Measurements from ENCODE around the gene CYP2A13. TPM values are rescaled to one million over a fixed set of nuclear protein-coding genes. Genes with fewer than 3 reads are reported as not detected.

Gene CYP2A13
- total and polyA plus RNA-seq, 9 of the 15 experiments (the other 6 are each of a cell fraction or from before 2014, with no cell fraction given) = not detected

DNA sequence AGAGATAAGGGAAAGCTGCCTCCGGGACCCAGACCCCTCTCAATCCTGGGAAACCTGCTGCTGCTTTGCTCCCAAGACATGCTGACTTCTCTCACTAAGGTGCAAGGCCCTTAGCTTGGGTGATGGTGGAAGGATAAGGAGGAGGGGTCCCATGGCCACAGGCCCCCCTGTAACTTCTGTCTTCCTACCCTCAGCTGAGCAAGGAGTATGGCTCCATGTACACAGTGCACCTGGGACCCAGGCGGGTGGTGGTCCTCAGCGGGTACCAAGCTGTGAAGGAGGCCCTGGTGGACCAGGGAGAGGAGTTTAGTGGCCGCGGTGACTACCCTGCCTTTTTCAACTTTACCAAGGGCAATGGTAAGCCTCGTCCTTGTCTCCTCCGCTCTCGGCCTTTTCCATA, 28.0 kb downstream of the CYP2A13 start (continued):
- TF ChIP-seq, protein P1, sequence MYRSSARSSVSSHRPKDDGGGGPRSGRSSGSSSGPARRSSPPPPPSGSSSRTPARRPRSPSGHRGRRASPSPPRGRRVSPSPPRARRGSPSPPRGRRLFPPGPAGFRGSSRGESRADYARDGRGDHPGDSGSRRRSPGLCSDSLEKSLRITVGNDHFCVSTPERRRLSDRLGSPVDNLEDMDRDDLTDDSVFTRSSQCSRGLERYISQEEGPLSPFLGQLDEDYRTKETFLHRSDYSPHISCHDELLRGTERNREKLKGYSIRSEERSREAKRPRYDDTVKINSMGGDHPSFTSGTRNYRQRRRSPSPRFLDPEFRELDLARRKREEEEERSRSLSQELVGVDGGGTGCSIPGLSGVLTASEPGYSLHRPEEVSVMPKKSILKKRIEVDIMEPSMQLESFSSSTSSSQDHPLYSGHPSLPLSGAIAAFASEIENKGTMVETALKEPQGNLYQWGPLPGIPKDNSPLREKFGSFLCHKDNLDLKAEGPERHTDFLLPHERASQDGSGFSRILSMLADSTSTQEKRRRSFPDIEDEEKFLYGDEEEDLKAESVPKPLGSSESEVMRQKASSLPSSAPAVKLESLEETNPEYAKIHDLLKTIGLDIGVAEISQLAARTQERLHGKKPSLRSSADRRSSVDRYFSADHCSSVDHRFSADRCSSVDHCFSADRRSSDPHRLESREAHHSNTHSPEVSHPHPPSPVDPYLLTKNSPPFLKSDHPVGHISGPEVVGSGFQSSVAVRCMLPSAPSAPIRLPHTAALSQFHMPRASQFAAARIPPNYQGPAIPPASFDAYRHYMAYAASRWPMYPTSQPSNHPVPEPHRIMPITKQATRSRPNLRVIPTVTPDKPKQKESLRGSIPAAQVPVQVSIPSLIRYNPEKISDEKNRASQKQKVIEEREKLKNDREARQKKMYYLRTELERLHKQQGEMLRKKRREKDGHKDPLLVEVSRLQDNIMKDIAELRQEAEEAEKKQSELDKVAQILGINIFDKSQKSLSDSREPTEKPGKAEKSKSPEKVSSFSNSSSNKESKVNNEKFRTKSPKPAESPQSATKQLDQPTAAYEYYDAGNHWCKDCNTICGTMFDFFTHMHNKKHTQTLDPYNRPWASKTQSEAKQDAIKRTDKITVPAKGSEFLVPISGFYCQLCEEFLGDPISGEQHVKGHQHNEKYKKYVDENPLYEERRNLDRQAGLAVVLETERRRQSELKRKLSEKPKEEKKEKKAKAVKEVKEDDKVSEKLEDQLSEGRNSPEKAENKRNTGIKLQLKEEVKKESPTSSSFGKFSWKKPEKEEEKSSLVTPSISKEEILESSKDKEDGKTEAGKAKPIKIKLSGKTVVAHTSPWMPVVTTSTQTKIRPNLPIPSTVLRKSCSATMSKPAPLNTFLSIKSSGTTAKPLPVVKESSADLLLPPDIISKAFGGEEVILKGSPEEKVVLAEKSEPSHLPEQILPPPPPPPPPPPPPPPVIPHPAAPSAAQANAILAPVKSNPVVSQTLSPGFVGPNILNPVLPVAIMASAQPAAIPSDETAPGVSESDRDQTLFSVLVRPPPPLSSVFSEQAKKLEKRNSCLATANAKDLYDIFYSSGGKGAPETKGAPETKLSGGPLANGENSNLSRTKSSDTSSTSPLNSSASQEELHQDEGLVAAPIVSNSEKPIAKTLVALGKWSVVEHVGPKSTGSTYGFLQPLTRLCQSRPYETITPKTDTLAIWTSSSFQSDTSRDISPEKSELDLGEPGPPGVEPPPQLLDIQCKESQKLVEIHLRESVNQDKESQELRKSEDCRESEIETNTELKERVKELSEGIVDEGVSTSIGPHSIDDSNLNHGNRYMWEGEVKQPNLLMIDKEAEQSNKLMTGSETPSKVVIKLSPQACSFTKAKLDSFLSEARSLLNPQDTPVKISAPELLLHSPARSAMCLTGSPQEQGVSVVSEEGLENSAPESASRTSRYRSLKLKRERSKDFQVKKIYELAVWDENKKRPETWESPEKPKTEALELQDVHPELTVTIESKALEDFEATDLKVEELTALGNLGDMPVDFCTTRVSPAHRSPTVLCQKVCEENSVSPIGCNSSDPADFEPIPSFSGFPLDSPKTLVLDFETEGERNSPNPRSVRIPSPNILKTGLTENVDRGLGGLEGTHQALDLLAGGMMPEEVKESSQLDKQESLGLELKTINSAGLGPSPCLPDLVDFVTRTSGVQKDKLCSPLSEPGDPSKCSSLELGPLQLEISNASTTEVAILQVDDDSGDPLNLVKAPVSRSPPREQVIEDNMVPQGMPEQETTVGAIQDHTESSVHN (IDR thresholded peaks at IDR 0.05; ENCODE audit: borderline replicate concordance in 1 of 2, low read depth in 1 of 2) = no peak
- TF ChIP-seq SRSF1 (IDR thresholded peaks at IDR 0.05; ENCODE audit: low read depth, low read length) = no peak
- no peak for TF ChIP-seq ZKSCAN8 (CRISPR knock-in tag; IDR thresholded peaks at IDR 0.05)
- no peak for TF ChIP-seq MCM2 (IDR thresholded peaks at IDR 0.05; ENCODE audit: low read depth)
- TF ChIP-seq, protein P2, sequence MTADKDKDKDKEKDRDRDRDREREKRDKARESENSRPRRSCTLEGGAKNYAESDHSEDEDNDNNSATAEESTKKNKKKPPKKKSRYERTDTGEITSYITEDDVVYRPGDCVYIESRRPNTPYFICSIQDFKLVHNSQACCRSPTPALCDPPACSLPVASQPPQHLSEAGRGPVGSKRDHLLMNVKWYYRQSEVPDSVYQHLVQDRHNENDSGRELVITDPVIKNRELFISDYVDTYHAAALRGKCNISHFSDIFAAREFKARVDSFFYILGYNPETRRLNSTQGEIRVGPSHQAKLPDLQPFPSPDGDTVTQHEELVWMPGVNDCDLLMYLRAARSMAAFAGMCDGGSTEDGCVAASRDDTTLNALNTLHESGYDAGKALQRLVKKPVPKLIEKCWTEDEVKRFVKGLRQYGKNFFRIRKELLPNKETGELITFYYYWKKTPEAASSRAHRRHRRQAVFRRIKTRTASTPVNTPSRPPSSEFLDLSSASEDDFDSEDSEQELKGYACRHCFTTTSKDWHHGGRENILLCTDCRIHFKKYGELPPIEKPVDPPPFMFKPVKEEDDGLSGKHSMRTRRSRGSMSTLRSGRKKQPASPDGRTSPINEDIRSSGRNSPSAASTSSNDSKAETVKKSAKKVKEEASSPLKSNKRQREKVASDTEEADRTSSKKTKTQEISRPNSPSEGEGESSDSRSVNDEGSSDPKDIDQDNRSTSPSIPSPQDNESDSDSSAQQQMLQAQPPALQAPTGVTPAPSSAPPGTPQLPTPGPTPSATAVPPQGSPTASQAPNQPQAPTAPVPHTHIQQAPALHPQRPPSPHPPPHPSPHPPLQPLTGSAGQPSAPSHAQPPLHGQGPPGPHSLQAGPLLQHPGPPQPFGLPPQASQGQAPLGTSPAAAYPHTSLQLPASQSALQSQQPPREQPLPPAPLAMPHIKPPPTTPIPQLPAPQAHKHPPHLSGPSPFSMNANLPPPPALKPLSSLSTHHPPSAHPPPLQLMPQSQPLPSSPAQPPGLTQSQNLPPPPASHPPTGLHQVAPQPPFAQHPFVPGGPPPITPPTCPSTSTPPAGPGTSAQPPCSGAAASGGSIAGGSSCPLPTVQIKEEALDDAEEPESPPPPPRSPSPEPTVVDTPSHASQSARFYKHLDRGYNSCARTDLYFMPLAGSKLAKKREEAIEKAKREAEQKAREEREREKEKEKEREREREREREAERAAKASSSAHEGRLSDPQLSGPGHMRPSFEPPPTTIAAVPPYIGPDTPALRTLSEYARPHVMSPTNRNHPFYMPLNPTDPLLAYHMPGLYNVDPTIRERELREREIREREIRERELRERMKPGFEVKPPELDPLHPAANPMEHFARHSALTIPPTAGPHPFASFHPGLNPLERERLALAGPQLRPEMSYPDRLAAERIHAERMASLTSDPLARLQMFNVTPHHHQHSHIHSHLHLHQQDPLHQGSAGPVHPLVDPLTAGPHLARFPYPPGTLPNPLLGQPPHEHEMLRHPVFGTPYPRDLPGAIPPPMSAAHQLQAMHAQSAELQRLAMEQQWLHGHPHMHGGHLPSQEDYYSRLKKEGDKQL (CRISPR knock-in tag; IDR thresholded peaks at IDR 0.05; ENCODE audit: borderline replicate concordance) = no peak
- TF ChIP-seq RBM22 (IDR thresholded peaks at IDR 0.05; ENCODE audit: low read depth, low read length, poor library complexity, severe bottlenecking) = no peak
- TF ChIP-seq ZNF717 (CRISPR knock-in tag; IDR thresholded peaks at IDR 0.05) = no peak
- TF ChIP-seq, protein P3, sequence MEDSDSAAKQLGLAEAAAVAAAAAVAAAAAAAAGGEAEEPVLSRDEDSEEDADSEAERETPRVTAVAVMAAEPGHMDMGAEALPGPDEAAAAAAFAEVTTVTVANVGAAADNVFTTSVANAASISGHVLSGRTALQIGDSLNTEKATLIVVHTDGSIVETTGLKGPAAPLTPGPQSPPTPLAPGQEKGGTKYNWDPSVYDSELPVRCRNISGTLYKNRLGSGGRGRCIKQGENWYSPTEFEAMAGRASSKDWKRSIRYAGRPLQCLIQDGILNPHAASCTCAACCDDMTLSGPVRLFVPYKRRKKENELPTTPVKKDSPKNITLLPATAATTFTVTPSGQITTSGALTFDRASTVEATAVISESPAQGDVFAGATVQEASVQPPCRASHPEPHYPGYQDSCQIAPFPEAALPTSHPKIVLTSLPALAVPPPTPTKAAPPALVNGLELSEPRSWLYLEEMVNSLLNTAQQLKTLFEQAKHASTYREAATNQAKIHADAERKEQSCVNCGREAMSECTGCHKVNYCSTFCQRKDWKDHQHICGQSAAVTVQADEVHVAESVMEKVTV (CRISPR knock-in tag; IDR thresholded peaks at IDR 0.05) = no peak
- no peak for TF ChIP-seq TFAP4 (CRISPR knock-in tag; IDR thresholded peaks at IDR 0.05; ENCODE audit: borderline replicate concordance)
- TF ChIP-seq HDAC2 (IDR thresholded peaks at IDR 0.05) = no peak
- no peak for TF ChIP-seq HNRNPUL1 (IDR thresholded peaks at IDR 0.05; ENCODE audit: low read length)
